ENCODE data around the gene UBALD1.

UBALD1 gene

GRCh38 chr16:4641895-4642294, 27.2 kb upstream of the UBALD1 start:
- DNase-seq = no peak

GRCh38 chr16:4641306-4641687, 26.6 kb upstream of the UBALD1 start:
- no peak for DNase-seq

- no peak for DNase-seq
These were observed 26.1 kb upstream of the UBALD1 start for GRCh38 chr16:4640572-4641305.

GRCh38 chr16:4639899-4640509, 25.3 kb upstream of the UBALD1 start:
- DNase-seq = no peak

GRCh38 chr16:4637501-4638166, 22.9 kb upstream of the UBALD1 start:
- DNase-seq = no peak

- no peak for DNase-seq
These were observed 21.5 kb upstream of the UBALD1 start for GRCh38 chr16:4636196-4636595.

- no peak for DNase-seq
These were observed 20.1 kb upstream of the UBALD1 start for GRCh38 chr16:4634768-4635167.

GRCh38 chr16:4633910-4634635, 19.4 kb upstream of the UBALD1 start:
- DNase-seq = no peak

- no peak for DNase-seq
These were observed 16.8 kb upstream of the UBALD1 start for GRCh38 chr16:4631444-4631843.

GRCh38 chr16:4628283-4628682, 13.6 kb upstream of the UBALD1 start:
- no peak for DNase-seq

- DNase-seq = no peak
These were observed 11.7 kb upstream of the UBALD1 start for GRCh38 chr16:4626396-4626795.

- no peak for DNase-seq
These were observed 11.0 kb upstream of the UBALD1 start for GRCh38 chr16:4625560-4626159.

GRCh38 chr16:4624827-4625559, 10.3 kb upstream of the UBALD1 start:
- DNase-seq = no peak

GRCh38 chr16:4624015-4624826, 9.5 kb upstream of the UBALD1 start, which contains the start of gene MGRN1:
Gene MGRN1 (plus strand): TSS chr16:4624826. CDS start chr16:4624961, 135 bp downstream.
- peak; percentile 95 for DNase-seq

GRCh38 chr16:4623593-4623992, 8.9 kb upstream of the UBALD1 start:
- no peak for DNase-seq

GRCh38 chr16:4618645-4619418, 4.1 kb upstream of the UBALD1 start:
- no peak for DNase-seq

- no peak for DNase-seq
These were observed 3.2 kb upstream of the UBALD1 start for GRCh38 chr16:4617880-4618279.

- peak; percentile 99 for DNase-seq
These were observed 1.5 kb upstream of the UBALD1 start for GRCh38 chr16:4616047-4616811.

GRCh38 chr16:4615384-4616046, 827 bp upstream of the UBALD1 start:
- no peak for DNase-seq
